ENCODE measurements around the gene DUSP22. TPM values are rescaled to one million over a fixed set of nuclear protein-coding genes. Genes with fewer than 3 reads are reported as not detected.

DUSP22 gene
- total RNA-seq, 1 donor from 2014 or later, result 61.2 TPM

GRCh38 chr6:335572-335971 is 43.3 kb downstream of the DUSP22 start:
- ATAC-seq, result no peak
- H3K4me3 ChIP-seq, result no peak overlapping the region
- H3K9me3 ChIP-seq, result no peaks in the 10 kb centered on the region
- TF ChIP-seq CTCF (IDR thresholded peaks at IDR 0.05), result no peak
- intact Hi-C loops (cut with DNase I), result no loop called here
- H3K27ac ChIP-seq, result no peak overlapping the region
- no peaks in the 10 kb centered on the region for H3K36me3 ChIP-seq
- no peak for DNase-seq
- H3K27me3 ChIP-seq, result peaks cover 4% of the 10 kb centered on the region
- peaks cover 25% of the 10 kb centered on the region for H3K4me1 ChIP-seq

DNA sequence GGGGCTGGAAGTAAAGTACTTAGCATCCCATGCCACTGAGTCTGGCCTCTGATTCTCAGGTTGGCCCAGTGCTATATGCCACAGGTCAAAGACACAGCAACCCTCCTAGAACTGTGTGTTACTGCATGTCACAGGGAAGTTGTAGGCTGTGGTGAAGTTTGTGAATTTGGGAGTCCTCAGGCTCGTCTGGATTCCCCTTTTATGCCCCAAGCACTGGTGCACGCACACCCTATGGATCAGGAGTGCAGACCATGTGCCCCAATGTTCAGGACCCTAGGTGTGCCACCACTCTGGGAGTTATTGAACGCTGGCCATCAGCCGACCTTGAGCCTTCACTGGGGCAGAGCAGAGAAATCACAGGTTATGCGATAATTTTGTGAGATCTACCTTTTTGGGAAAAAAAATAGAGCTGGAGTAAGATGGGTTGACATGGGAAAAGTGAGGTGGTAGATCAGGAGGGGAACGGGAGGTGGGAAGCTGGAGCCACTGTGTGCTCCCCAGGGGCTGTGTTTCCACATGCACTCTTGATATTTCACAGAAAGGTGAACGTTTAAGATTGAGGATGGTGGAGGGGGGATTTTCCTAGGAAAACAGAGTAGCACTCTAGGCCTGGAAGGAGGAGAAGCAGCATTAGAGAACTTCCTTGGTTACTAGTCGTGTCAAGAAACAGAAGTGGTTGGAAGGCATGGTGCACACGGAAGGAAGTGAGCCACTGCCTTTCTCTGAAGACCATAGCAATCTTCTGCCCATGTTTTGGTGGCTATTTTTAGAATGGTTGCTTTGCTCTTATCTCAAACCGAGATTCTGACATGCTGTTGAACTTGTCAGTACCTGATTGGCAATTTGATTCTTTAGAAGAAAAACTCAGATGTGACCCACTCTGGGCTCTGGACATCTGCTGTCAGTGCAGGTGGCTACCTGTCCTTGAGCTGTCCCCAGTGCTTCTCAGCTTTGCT is 44.1 kb downstream of the DUSP22 start:
- H3K4me3 ChIP-seq, result no peak overlapping the region
- ATAC-seq, result peak; percentile 41
- intact Hi-C loops (cut with DNase I), result no loop called here
- TF ChIP-seq CTCF (IDR thresholded peaks at IDR 0.05), result no peak
- peaks cover 25% of the 10 kb centered on the region for H3K4me1 ChIP-seq
- peaks cover 4% of the 10 kb centered on the region for H3K27me3 ChIP-seq
- no peaks in the 10 kb centered on the region for H3K9me3 ChIP-seq
- H3K36me3 ChIP-seq, result no peaks in the 10 kb centered on the region
- DNase-seq, result peak; percentile 62
- H3K27ac ChIP-seq, result no peak overlapping the region

DNA sequence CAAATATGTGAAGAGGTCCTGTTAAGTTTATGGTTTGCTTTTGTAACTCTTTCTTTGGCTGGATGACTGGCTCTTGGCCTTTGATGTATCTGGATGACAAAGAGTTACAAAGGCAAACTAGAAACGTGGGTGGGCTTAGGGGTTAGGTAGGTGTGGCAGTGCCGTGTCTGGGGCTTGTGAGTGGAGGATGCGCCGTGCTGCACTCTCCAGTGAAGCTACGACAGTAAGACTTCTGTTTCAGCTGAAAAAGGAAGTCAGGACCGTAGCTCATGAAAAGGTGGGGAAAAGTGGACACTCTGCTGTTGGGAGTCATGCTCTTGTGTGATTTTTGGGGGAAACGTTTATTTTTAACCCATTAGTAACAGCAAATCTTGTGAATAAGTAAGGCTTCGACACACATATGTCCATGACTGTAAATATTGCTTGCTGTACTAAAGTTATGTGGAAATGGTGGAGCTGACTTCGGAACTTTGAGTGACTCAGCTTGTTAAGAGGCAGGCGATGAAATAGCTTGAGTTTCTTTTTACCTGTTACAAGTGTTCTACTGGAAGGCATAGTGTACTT is 45.6 kb downstream of the DUSP22 start:
- no peaks in the 10 kb centered on the region for H3K36me3 ChIP-seq
- ATAC-seq (peak; percentile 3), DNase-seq (peak; percentile 67)
- intact Hi-C loops (cut with DNase I), result no loop called here
- H3K4me1 ChIP-seq, result peaks cover 21% of the 10 kb centered on the region
- no peak overlapping the region for H3K27ac ChIP-seq
- no peaks in the 10 kb centered on the region for H3K9me3 ChIP-seq
- H3K4me3 ChIP-seq, result no peak overlapping the region
- no peaks in the 10 kb centered on the region for H3K27me3 ChIP-seq
- no peak for TF ChIP-seq CTCF (IDR thresholded peaks at IDR 0.05)

DNA sequence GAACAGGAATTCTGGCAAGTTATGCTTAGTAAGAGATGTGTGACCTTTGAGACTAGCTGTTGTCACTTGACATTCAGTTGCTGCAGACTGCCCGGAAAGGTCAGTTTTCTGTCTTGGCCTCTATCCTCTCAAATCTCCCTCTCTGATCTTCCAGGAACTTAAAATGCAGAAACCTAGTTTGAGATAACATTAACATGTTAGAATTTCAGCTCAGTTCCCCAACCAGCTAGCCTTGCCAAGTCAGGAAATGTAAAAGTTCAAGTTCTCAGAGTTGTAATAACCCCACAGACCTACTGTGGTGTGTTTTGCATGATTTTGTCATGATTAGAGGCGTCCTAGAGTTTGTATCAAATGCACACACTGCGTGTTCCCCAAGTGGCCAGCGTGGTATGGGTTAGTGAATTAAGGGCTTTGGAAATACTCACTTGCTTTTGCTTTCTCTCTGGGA is 46.6 kb downstream of the DUSP22 start:
- Histone ChIP-seq H3K9me3 (no peaks in the 10 kb centered on the region), H3K4me1 (peaks cover 16% of the 10 kb centered on the region), H3K27me3 (no peaks in the 10 kb centered on the region), H3K36me3 (no peaks in the 10 kb centered on the region), H3K4me3 (no peak overlapping the region), H3K27ac (no peak overlapping the region)
- DNase-seq (no peak), ATAC-seq (no peak)
- intact Hi-C loops (cut with DNase I), result no loop called here
- TF ChIP-seq CTCF (IDR thresholded peaks at IDR 0.05), result no peak

DNA sequence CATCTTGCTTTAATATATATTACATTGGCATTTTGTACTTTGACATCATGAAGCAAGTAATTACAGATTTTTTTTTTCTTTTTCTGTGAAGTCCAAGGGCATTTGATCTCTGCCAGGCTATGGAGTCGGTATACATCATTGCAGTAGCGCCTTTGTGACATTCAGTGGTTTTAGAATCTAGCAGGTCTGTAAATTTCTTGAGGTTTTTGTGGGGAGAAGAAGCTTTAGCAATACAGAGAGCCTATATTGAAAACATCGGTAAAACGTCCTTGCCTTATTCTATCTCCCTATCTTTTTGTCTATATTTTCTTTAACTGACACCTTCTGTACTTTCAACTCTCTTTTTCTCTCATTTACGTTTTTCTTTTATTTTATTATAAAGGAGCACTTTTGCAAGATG is 47.2 kb downstream of the DUSP22 start:
- DNase-seq (no peak), ATAC-seq (no peak)
- TF ChIP-seq CTCF (IDR thresholded peaks at IDR 0.05), result no peak
- H3K36me3 ChIP-seq, result no peaks in the 10 kb centered on the region
- H3K9me3 ChIP-seq, result no peaks in the 10 kb centered on the region
- peaks cover 16% of the 10 kb centered on the region for H3K4me1 ChIP-seq
- no peak overlapping the region for H3K27ac ChIP-seq
- no peaks in the 10 kb centered on the region for H3K27me3 ChIP-seq
- intact Hi-C loops (cut with DNase I), result no loop called here
- no peak overlapping the region for H3K4me3 ChIP-seq
